Caco-2 (cell line): ENCODE measurements around the gene CCDC174. TPM values are rescaled to one million over a fixed set of nuclear protein-coding genes. Genes with fewer than 3 reads are reported as not detected.

Experiments used
- BruUV-seq: library from RNA; stranded (reverse); fragments of 400-500 nt; replicated peaks from 2 replicates; lab custom pipeline; 2021; lab: Mats Ljungman, UMichigan
- CTCF ChIA-PET: fragments of 300-600 bp; sonication (Branson Sonifier 250); formaldehyde crosslinking; loops from one replicate; lab custom pipeline; 2022; ENCODE audit warnings: antibody characterized with exemption; lab: Charles Lee
- POLR2A ChIA-PET: fragments of 300-600 bp; sonication (Branson Sonifier 250); formaldehyde crosslinking; loops from one replicate; lab custom pipeline; 2022; ENCODE audit warnings: antibody characterized with exemption; lab: Charles Lee
- DNase-seq, 2 experiments: peaks; one replicate each; pipeline versions ENCODE4 v3.0.0 to v3.0.0-alpha.2; 2020 to 2022
- H3K27me3 ChIP-seq: replicated peaks from 2 replicates; pipeline ENCODE4 v1.6.0; 2011; ENCODE audit warnings: low read length; ENCODE audit not compliant: control insufficient read depth, insufficient read depth
- H3K36me3 ChIP-seq: 2 replicates; pipeline ENCODE4 v1.5.1; 2011; ENCODE audit warnings: low read length; ENCODE audit not compliant: control insufficient read depth, insufficient read depth
- H3K4me1 ChIP-seq: fragments of 250-450 bp; sonication (Bioruptor Pico); 2 replicates; pipeline ENCODE4 v1.5.1; 2020; ENCODE audit warnings: mild to moderate bottlenecking
- H3K4me3 ChIP-seq: 2 replicates; pipeline ENCODE4 v1.5.1; 2011; ENCODE audit warnings: low read depth, mild to moderate bottlenecking, control low read depth, low read length
- H3K9me3 ChIP-seq: fragments of 250-450 bp; sonication (Bioruptor Pico); 2 replicates; pipeline ENCODE4 v1.5.1; 2020; ENCODE audit warnings: mild to moderate bottlenecking, moderate library complexity
- H3K27ac Mint-ChIP-seq: one replicate; pipeline ENCODE4 v1.8.0; 2022; ENCODE audit warnings: mixed read lengths; ENCODE audit not compliant: unreplicated experiment
- H3K27me3 Mint-ChIP-seq: one replicate; pipeline ENCODE4 v1.8.0; 2022; ENCODE audit warnings: mixed read lengths; ENCODE audit not compliant: insufficient read depth, unreplicated experiment
- H3K36me3 Mint-ChIP-seq: one replicate; pipeline ENCODE4 v1.8.0; 2022; ENCODE audit warnings: mild to moderate bottlenecking, mixed read lengths; ENCODE audit not compliant: insufficient read depth, unreplicated experiment
- H3K4me1 Mint-ChIP-seq: one replicate; pipeline ENCODE4 v1.8.0; 2022; ENCODE audit warnings: low read depth, mixed read lengths; ENCODE audit not compliant: unreplicated experiment
- H3K4me3 Mint-ChIP-seq: one replicate; pipeline ENCODE4 v1.8.0; 2022; ENCODE audit warnings: mild to moderate bottlenecking, moderate library complexity, mixed read lengths; ENCODE audit not compliant: unreplicated experiment
- H3K9me3 Mint-ChIP-seq: one replicate; pipeline ENCODE4 v1.8.0; 2022; ENCODE audit warnings: mixed read lengths; ENCODE audit not compliant: unreplicated experiment
- CTCF ChIP-seq, 2 experiments: fragments of 200-600 bp in 1 of 2; IDR thresholded peaks; 1 replicate in 1 of 2; 2 replicates in 1 of 2; pipeline versions ENCODE4 v1.5.1 to v1.8.0; 2011 to 2022; ENCODE audit warnings: antibody characterized with exemption in 1 of 2, control low read depth in 1 of 2, inconsistent platforms in 1 of 2, low read depth in 1 of 2, low read length in 1 of 2, mild to moderate bottlenecking in 1 of 2, moderate library complexity in 1 of 2; ENCODE audit not compliant: insufficient read depth in 1 of 2, severe bottlenecking in 1 of 2, unreplicated experiment in 1 of 2
- intact Hi-C: fragments of 100-400 bp; cut with micrococcal nuclease; formaldehyde crosslinking; loops from one replicate; pipeline ENCODE4 v1.10.0; 2022; ENCODE audit not compliant: unreplicated experiment
- total RNA-seq: library from RNA; stranded (reverse); gene quantifications from 2 replicates; pipeline ENCODE4 v1.2.3, GENCODE V29; 2022

Gene CCDC174
- total RNA-seq, 1 experiment from 2014 or later: 22.4 TPM

GRCh38 chr3:14718539-14718938 lies 67.0 kb downstream of the CCDC174 start:
- Mint-ChIP-seq H3K4me1 (no peaks in the 10 kb centered on the region), H3K4me3 (no peak overlapping the region), H3K36me3 (no peaks in the 10 kb centered on the region), H3K27me3 (peaks cover 22% of the 10 kb centered on the region), H3K27ac (no peak overlapping the region), H3K9me3 (no peaks in the 10 kb centered on the region)
- ChIA-PET POLR2A (no interaction called here), CTCF (no interaction called here)
- no TSS peak for BruUV-seq
- intact Hi-C loops: no loop called here
- H3K36me3 ChIP-seq: no peaks in the 10 kb centered on the region
- no peak overlapping the region for H3K4me3 ChIP-seq
- DNase-seq: no peak
- no peak for TF ChIP-seq CTCF (IDR thresholded peaks at IDR 0.05; ENCODE audit: insufficient read depth in 1 of 2, low read depth in 1 of 2, low read length in 1 of 2, severe bottlenecking in 1 of 2, unreplicated experiment in 1 of 2)
- H3K9me3 ChIP-seq: no peaks in the 10 kb centered on the region
- no peaks in the 10 kb centered on the region for H3K4me1 ChIP-seq
- H3K27me3 ChIP-seq: no peaks in the 10 kb centered on the region

GRCh38 chr3:14719006-14719405 lies 67.4 kb downstream of the CCDC174 start:
- no peak overlapping the region for H3K27ac Mint-ChIP-seq
- no peak for TF ChIP-seq CTCF (IDR thresholded peaks at IDR 0.05; ENCODE audit: insufficient read depth in 1 of 2, low read depth in 1 of 2, low read length in 1 of 2, severe bottlenecking in 1 of 2, unreplicated experiment in 1 of 2)
- H3K27me3 Mint-ChIP-seq: peaks cover 19% of the 10 kb centered on the region
- ChIA-PET CTCF (no interaction called here), POLR2A (interaction anchor here (0.7 kb wide), 1 partner anchor 67 kb away, joined by 4 read pairs; the partner anchor contains the start of gene CCDC174)
- intact Hi-C loops: no loop called here
- H3K4me3 ChIP-seq: no peak overlapping the region
- H3K4me1 ChIP-seq: no peaks in the 10 kb centered on the region
- H3K4me1 Mint-ChIP-seq: no peaks in the 10 kb centered on the region
- no peaks in the 10 kb centered on the region for H3K27me3 ChIP-seq
- H3K36me3 Mint-ChIP-seq: no peaks in the 10 kb centered on the region
- no peak overlapping the region for H3K4me3 Mint-ChIP-seq
- no peak for DNase-seq
- BruUV-seq: no TSS peak
- no peaks in the 10 kb centered on the region for H3K9me3 ChIP-seq
- H3K9me3 Mint-ChIP-seq: no peaks in the 10 kb centered on the region
- no peaks in the 10 kb centered on the region for H3K36me3 ChIP-seq

- ChIA-PET CTCF (no interaction called here), POLR2A (no interaction called here)
- Histone ChIP-seq H3K4me3 (no peak overlapping the region), H3K27me3 (no peaks in the 10 kb centered on the region), H3K4me1 (no peaks in the 10 kb centered on the region), H3K9me3 (no peaks in the 10 kb centered on the region), H3K36me3 (no peaks in the 10 kb centered on the region)
- Mint-ChIP-seq H3K27me3 (peaks cover 19% of the 10 kb centered on the region), H3K4me1 (no peaks in the 10 kb centered on the region), H3K9me3 (no peaks in the 10 kb centered on the region), H3K36me3 (no peaks in the 10 kb centered on the region), H3K4me3 (no peak overlapping the region), H3K27ac (no peak overlapping the region)
- DNase-seq: no peak
- no peak for TF ChIP-seq CTCF (IDR thresholded peaks at IDR 0.05; ENCODE audit: insufficient read depth in 1 of 2, low read depth in 1 of 2, low read length in 1 of 2, severe bottlenecking in 1 of 2, unreplicated experiment in 1 of 2)
- intact Hi-C loops: no loop called here
- no TSS peak for BruUV-seq
Observed at GRCh38 chr3:14721126-14721864, 69.7 kb downstream of the CCDC174 start.

Other genes starting within 250 kb of the CCDC174 start
- 49.6 and 55.3 TPM in 2 replicates for gene SLC6A6, start 249.2 kb upstream of the CCDC174 start, total RNA-seq
- gene GRIP2, start 111.4 kb upstream of the CCDC174 start, total RNA-seq: 2.2 and 4.5 TPM in 2 replicates
- gene C3orf20, start 23.4 kb downstream of the CCDC174 start, total RNA-seq: 0.09 and 0.19 TPM in 2 replicates
- 0.16 and 0.25 TPM in 2 replicates for gene FGD5, start 167.2 kb downstream of the CCDC174 start, total RNA-seq